HCT116 (cell line): ENCODE data around the gene ZNF396. TPM values are rescaled to one million over a fixed set of nuclear protein-coding genes. Genes with fewer than 3 reads are reported as not detected.

ENCODE experiments used
- ATAC-seq: fragments of 200-7000 bp; cut with Tn5 transposase; 2 replicates; pipeline ENCODE4 v1.9.1; 2020; ENCODE audit warnings: mild to moderate bottlenecking, moderate library complexity
- BruUV-seq: library from RNA; stranded (reverse); fragments of 400-500 nt; replicated peaks from 2 replicates; lab custom pipeline; 2021; lab: Mats Ljungman, UMichigan
- CTCF ChIA-PET: fragments of 300-600 bp; sonication (Branson Sonifier 250); formaldehyde crosslinking; loops from one replicate; lab custom pipeline; 2021; ENCODE audit warnings: antibody characterized with exemption; lab: Charles Lee
- POLR2A ChIA-PET: fragments of 300-600, 350-600 bp; sonication (Branson Sonifier 250); formaldehyde crosslinking; loops from one replicate; lab custom pipeline; 2021; ENCODE audit warnings: antibody characterized with exemption; lab: Charles Lee
- RAD21 ChIA-PET, 2 experiments: fragments of 300-600 bp; sonication (Branson Sonifier 250); formaldehyde crosslinking; loops; one replicate each; lab custom pipeline; 2023; ENCODE audit warnings: low total read pairs in 2 of 2; ENCODE audit not compliant: uncharacterized antibody in 2 of 2, unreplicated experiment in 2 of 2, low non-redundant PET in 1 of 2; lab: Charles Lee
- DNase-seq: peaks from one replicate; pipeline ENCODE4 v3.0.0-alpha.2; 2010; ENCODE audit warnings: low read depth, low spot score
- H2AFZ ChIP-seq: fragments of 200-600 bp; shearing (Covaris generic), sonication (generic); 2 replicates; pipeline ENCODE4 v1.6.1; 2017; ENCODE audit warnings: low read depth, mixed run types, mixed read lengths, antibody characterized with exemption, low read length; ENCODE audit not compliant: poor library complexity, severe bottlenecking
- H3K27ac ChIP-seq: 2 replicates; pipeline ENCODE4 v1.5.1; 2012; ENCODE audit warnings: low read depth, low read length
- H3K27me3 ChIP-seq: fragments of 200-600 bp; sonication (generic); 2 replicates; pipeline ENCODE4 v1.6.1; 2016; ENCODE audit warnings: mixed run types, low read length, mixed read lengths; ENCODE audit not compliant: insufficient read depth
- H3K36me3 ChIP-seq, 2 experiments: fragments of 200-500 bp in 1 of 2; fragments of 200-600 bp in 1 of 2; sonication (Bioruptor generic) in 1 of 2; sonication (generic) in 1 of 2; 2 replicates each; pipeline versions ENCODE4 v1.5.1 to v1.6.1; 2014 to 2016; ENCODE audit warnings: low read length in 2 of 2, inconsistent platforms in 1 of 2, mixed read lengths in 1 of 2, mixed run types in 1 of 2; ENCODE audit not compliant: insufficient read depth in 2 of 2, control insufficient read depth in 1 of 2
- H3K4me1 ChIP-seq, 2 experiments: fragments of 200-600 bp in 1 of 2; sonication (generic) in 1 of 2; 2 replicates each; pipeline versions ENCODE4 v1.5.1 to v1.6.1; 2012 to 2017; ENCODE audit warnings: low read length in 2 of 2, inconsistent platforms in 1 of 2, mild to moderate bottlenecking in 1 of 2, mixed read lengths in 1 of 2, mixed run types in 1 of 2, moderate library complexity in 1 of 2; ENCODE audit not compliant: insufficient read depth in 2 of 2, control insufficient read depth in 1 of 2
- H3K4me2 ChIP-seq: fragments of 200-600 bp; sonication (generic); 2 replicates; pipeline ENCODE4 v1.6.1; 2017; ENCODE audit warnings: mixed run types, low read length, mixed read lengths
- H3K4me3 ChIP-seq, 2 experiments: fragments of 200-600 bp in 1 of 2; sonication (generic) in 1 of 2; replicated peaks in 1 of 2; 2 replicates each; pipeline ENCODE4 v1.5.1; 2011 to 2016; ENCODE audit warnings: low read length in 2 of 2, control low read depth in 1 of 2, low read depth in 1 of 2, mild to moderate bottlenecking in 1 of 2, mixed read lengths in 1 of 2, mixed run types in 1 of 2
- H3K79me2 ChIP-seq: fragments of 200-600 bp; sonication (generic); 2 replicates; pipeline ENCODE4 v1.6.1; 2017; ENCODE audit warnings: mild to moderate bottlenecking, mixed run types, low read length, moderate library complexity, mixed read lengths; ENCODE audit not compliant: insufficient read depth
- H3K9ac ChIP-seq: fragments of 200-600 bp; sonication (generic); 2 replicates; pipeline ENCODE4 v1.6.1; 2016; ENCODE audit warnings: low read length, mixed read lengths
- H3K9me2 ChIP-seq: fragments of 200-600 bp; sonication (generic), shearing (Covaris generic); 2 replicates; pipeline ENCODE4 v1.6.1; 2017; ENCODE audit warnings: mixed run types, mild to moderate bottlenecking, moderate library complexity; ENCODE audit not compliant: insufficient read depth
- H3K9me3 ChIP-seq, 2 experiments: fragments of 200-500 bp in 1 of 2; fragments of 200-600 bp in 1 of 2; sonication (Bioruptor generic) in 1 of 2; sonication (generic) in 1 of 2; 2 replicates each; pipeline ENCODE4 v1.6.1; 2014 to 2017; ENCODE audit warnings: low read length in 2 of 2, mixed read lengths in 2 of 2, inconsistent platforms in 1 of 2, low read depth in 1 of 2, mild to moderate bottlenecking in 1 of 2, mixed run types in 1 of 2, moderate library complexity in 1 of 2; ENCODE audit not compliant: control insufficient read depth in 1 of 2, insufficient read depth in 1 of 2
- H4K20me1 ChIP-seq: fragments of 200-600 bp; sonication (generic), shearing (Covaris generic); 2 replicates; pipeline ENCODE4 v1.6.1; 2017; ENCODE audit warnings: mixed run types, mild to moderate bottlenecking, moderate library complexity; ENCODE audit not compliant: insufficient read depth
- EGR1 ChIP-seq: IDR thresholded peaks from 2 replicates; pipeline ENCODE4 v1.6.1; 2012; ENCODE audit warnings: low read depth
- ELF1 ChIP-seq: IDR thresholded peaks from 2 replicates; pipeline ENCODE4 v1.6.1; 2012; ENCODE audit warnings: low read depth, borderline replicate concordance
- JUND ChIP-seq: IDR thresholded peaks from 2 replicates; pipeline ENCODE4 v1.6.1; 2012
- SIN3A ChIP-seq: IDR thresholded peaks from 2 replicates; pipeline ENCODE4 v1.6.1; 2012; ENCODE audit warnings: low read depth
- SRF ChIP-seq: IDR thresholded peaks from 2 replicates; pipeline ENCODE4 v1.6.1; 2012; ENCODE audit warnings: low read depth
- intact Hi-C: fragments of 100-400 bp; cut with micrococcal nuclease; formaldehyde crosslinking; loops from 2 replicates; pipeline ENCODE4 v1.10.0; 2022
- total RNA-seq: library from RNA; stranded (reverse); gene quantifications from one replicate; pipeline ENCODE4 v1.2.1, GENCODE V29; 2021; ENCODE audit not compliant: unreplicated experiment

The ZNF396 gene
- total RNA-seq, 1 experiment from 2014 or later, result 1.3 TPM

GRCh38 chr18:35362531-35362930, 14.6 kb downstream of the ZNF396 start:
- no peaks in the 10 kb centered on the region for H3K9me3 ChIP-seq
- ChIA-PET RAD21 (no interaction called here), CTCF (no interaction called here), POLR2A (no interaction called here)
- no peak overlapping the region for H3K9ac ChIP-seq
- H3K27me3 ChIP-seq, result no peaks in the 10 kb centered on the region
- intact Hi-C loops, result no loop called here
- H2AFZ ChIP-seq, result no peak overlapping the region
- H3K4me2 ChIP-seq, result no peak overlapping the region
- no peak overlapping the region for H3K27ac ChIP-seq
- TF ChIP-seq SRF, result no peak
- no peak for TF ChIP-seq JUND
- no peak for TF ChIP-seq EGR1
- TF ChIP-seq SIN3A, result no peak
- H3K36me3 ChIP-seq, result no peaks in the 10 kb centered on the region
- no peaks in the 10 kb centered on the region for H3K79me2 ChIP-seq
- H3K4me1 ChIP-seq, result no peaks in the 10 kb centered on the region
- DNase-seq, result no peak
- H4K20me1 ChIP-seq, result no peaks in the 10 kb centered on the region
- BruUV-seq, result no TSS peak
- ATAC-seq, result no peak
- H3K4me3 ChIP-seq, result no peak overlapping the region
- no peaks in the 10 kb centered on the region for H3K9me2 ChIP-seq

- ChIA-PET POLR2A (no interaction called here), CTCF (no interaction called here), RAD21 (no interaction called here)
- Histone ChIP-seq H3K27ac (no peak overlapping the region), H3K27me3 (no peaks in the 10 kb centered on the region), H2AFZ (no peak overlapping the region), H3K79me2 (no peaks in the 10 kb centered on the region), H3K4me1 (no peaks in the 10 kb centered on the region), H3K9me2 (no peaks in the 10 kb centered on the region), H3K9ac (no peak overlapping the region), H3K4me3 (no peak overlapping the region), H3K9me3 (no peaks in the 10 kb centered on the region), H3K4me2 (no peak overlapping the region), H4K20me1 (no peaks in the 10 kb centered on the region), H3K36me3 (no peaks in the 10 kb centered on the region)
- no peak for TF ChIP-seq ELF1
- no peak for DNase-seq
- ATAC-seq, result no peak
- BruUV-seq, result no TSS peak
- intact Hi-C loops, result no loop called here
These were observed 15.4 kb downstream of the ZNF396 start for GRCh38 chr18:35361570-35362321.
